HCT116 (cell line): Measurements from ENCODE around the gene SPINK2. TPM values are rescaled to one million over a fixed set of nuclear protein-coding genes. Genes with fewer than 3 reads are reported as not detected.

Experiments used
- ATAC-seq: fragments of 200-7000 bp; cut with Tn5 transposase; 2 replicates; pipeline ENCODE4 v1.9.1; 2020; ENCODE audit warnings: mild to moderate bottlenecking, moderate library complexity
- BruUV-seq: library from RNA; stranded (reverse); fragments of 400-500 nt; replicated peaks from 2 replicates; lab custom pipeline; 2021; lab: Mats Ljungman, UMichigan
- CTCF ChIA-PET: fragments of 300-600 bp; sonication (Branson Sonifier 250); formaldehyde crosslinking; loops from one replicate; lab custom pipeline; 2021; ENCODE audit warnings: antibody characterized with exemption; lab: Charles Lee
- POLR2A ChIA-PET: fragments of 300-600, 350-600 bp; sonication (Branson Sonifier 250); formaldehyde crosslinking; loops from one replicate; lab custom pipeline; 2021; ENCODE audit warnings: antibody characterized with exemption; lab: Charles Lee
- RAD21 ChIA-PET, 2 experiments: fragments of 300-600 bp; sonication (Branson Sonifier 250); formaldehyde crosslinking; loops; one replicate each; lab custom pipeline; 2023; ENCODE audit warnings: low total read pairs in 2 of 2; ENCODE audit not compliant: uncharacterized antibody in 2 of 2, unreplicated experiment in 2 of 2, low non-redundant PET in 1 of 2; lab: Charles Lee
- DNase-seq: peaks from one replicate; pipeline ENCODE4 v3.0.0-alpha.2; 2010; ENCODE audit warnings: low read depth, low spot score
- H2AFZ ChIP-seq: fragments of 200-600 bp; shearing (Covaris generic), sonication (generic); 2 replicates; pipeline ENCODE4 v1.6.1; 2017; ENCODE audit warnings: low read depth, mixed run types, mixed read lengths, antibody characterized with exemption, low read length; ENCODE audit not compliant: poor library complexity, severe bottlenecking
- H3K27ac ChIP-seq: 2 replicates; pipeline ENCODE4 v1.5.1; 2012; ENCODE audit warnings: low read depth, low read length
- H3K27me3 ChIP-seq: fragments of 200-600 bp; sonication (generic); 2 replicates; pipeline ENCODE4 v1.6.1; 2016; ENCODE audit warnings: mixed run types, low read length, mixed read lengths; ENCODE audit not compliant: insufficient read depth
- H3K36me3 ChIP-seq, 2 experiments: fragments of 200-500 bp in 1 of 2; fragments of 200-600 bp in 1 of 2; sonication (Bioruptor generic) in 1 of 2; sonication (generic) in 1 of 2; 2 replicates each; pipeline versions ENCODE4 v1.5.1 to v1.6.1; 2014 to 2016; ENCODE audit warnings: low read length in 2 of 2, inconsistent platforms in 1 of 2, mixed read lengths in 1 of 2, mixed run types in 1 of 2; ENCODE audit not compliant: insufficient read depth in 2 of 2, control insufficient read depth in 1 of 2
- H3K4me1 ChIP-seq, 2 experiments: fragments of 200-600 bp in 1 of 2; sonication (generic) in 1 of 2; 2 replicates each; pipeline versions ENCODE4 v1.5.1 to v1.6.1; 2012 to 2017; ENCODE audit warnings: low read length in 2 of 2, inconsistent platforms in 1 of 2, mild to moderate bottlenecking in 1 of 2, mixed read lengths in 1 of 2, mixed run types in 1 of 2, moderate library complexity in 1 of 2; ENCODE audit not compliant: insufficient read depth in 2 of 2, control insufficient read depth in 1 of 2
- H3K4me2 ChIP-seq: fragments of 200-600 bp; sonication (generic); 2 replicates; pipeline ENCODE4 v1.6.1; 2017; ENCODE audit warnings: mixed run types, low read length, mixed read lengths
- H3K4me3 ChIP-seq, 2 experiments: fragments of 200-600 bp in 1 of 2; sonication (generic) in 1 of 2; replicated peaks in 1 of 2; 2 replicates each; pipeline ENCODE4 v1.5.1; 2011 to 2016; ENCODE audit warnings: low read length in 2 of 2, control low read depth in 1 of 2, low read depth in 1 of 2, mild to moderate bottlenecking in 1 of 2, mixed read lengths in 1 of 2, mixed run types in 1 of 2
- H3K79me2 ChIP-seq: fragments of 200-600 bp; sonication (generic); 2 replicates; pipeline ENCODE4 v1.6.1; 2017; ENCODE audit warnings: mild to moderate bottlenecking, mixed run types, low read length, moderate library complexity, mixed read lengths; ENCODE audit not compliant: insufficient read depth
- H3K9ac ChIP-seq: fragments of 200-600 bp; sonication (generic); 2 replicates; pipeline ENCODE4 v1.6.1; 2016; ENCODE audit warnings: low read length, mixed read lengths
- H3K9me2 ChIP-seq: fragments of 200-600 bp; sonication (generic), shearing (Covaris generic); 2 replicates; pipeline ENCODE4 v1.6.1; 2017; ENCODE audit warnings: mixed run types, mild to moderate bottlenecking, moderate library complexity; ENCODE audit not compliant: insufficient read depth
- H3K9me3 ChIP-seq, 2 experiments: fragments of 200-500 bp in 1 of 2; fragments of 200-600 bp in 1 of 2; sonication (Bioruptor generic) in 1 of 2; sonication (generic) in 1 of 2; 2 replicates each; pipeline ENCODE4 v1.6.1; 2014 to 2017; ENCODE audit warnings: low read length in 2 of 2, mixed read lengths in 2 of 2, inconsistent platforms in 1 of 2, low read depth in 1 of 2, mild to moderate bottlenecking in 1 of 2, mixed run types in 1 of 2, moderate library complexity in 1 of 2; ENCODE audit not compliant: control insufficient read depth in 1 of 2, insufficient read depth in 1 of 2
- H4K20me1 ChIP-seq: fragments of 200-600 bp; sonication (generic), shearing (Covaris generic); 2 replicates; pipeline ENCODE4 v1.6.1; 2017; ENCODE audit warnings: mixed run types, mild to moderate bottlenecking, moderate library complexity; ENCODE audit not compliant: insufficient read depth
- ATF3 ChIP-seq: IDR thresholded peaks from 2 replicates; pipeline ENCODE4 v1.6.1; 2012
- CBX3 ChIP-seq: IDR thresholded peaks from 2 replicates; pipeline ENCODE4 v1.6.1; 2012; ENCODE audit warnings: low read depth
- ELF1 ChIP-seq: IDR thresholded peaks from 2 replicates; pipeline ENCODE4 v1.6.1; 2012; ENCODE audit warnings: low read depth, borderline replicate concordance
- EZH2 ChIP-seq: fragments of 200-600 bp; sonication (generic); IDR thresholded peaks from 2 replicates; pipeline ENCODE4 v1.6.1; 2017; ENCODE audit warnings: antibody characterized with exemption, mixed run types
- EZH2phosphoT487 ChIP-seq: fragments of 200-600 bp; IDR thresholded peaks from 2 replicates; pipeline ENCODE4 v1.6.1; 2018; ENCODE audit warnings: antibody characterized with exemption, borderline replicate concordance
- JUND ChIP-seq: IDR thresholded peaks from 2 replicates; pipeline ENCODE4 v1.6.1; 2012
- POLR2A ChIP-seq: IDR thresholded peaks from 2 replicates; pipeline ENCODE4 v1.7.0; 2011; ENCODE audit warnings: borderline replicate concordance; ENCODE audit not compliant: insufficient read depth, insufficient read length; ENCODE audit errors: extremely low read depth
- POLR2AphosphoS5 ChIP-seq: IDR thresholded peaks from 2 replicates; pipeline ENCODE4 v1.6.1; 2011; ENCODE audit warnings: mild to moderate bottlenecking, low read depth, low read length, moderate library complexity
- RAD21 ChIP-seq: IDR thresholded peaks from 2 replicates; pipeline ENCODE4 v1.6.1; 2012; ENCODE audit warnings: low read depth, mild to moderate bottlenecking
- SIN3A ChIP-seq: IDR thresholded peaks from 2 replicates; pipeline ENCODE4 v1.6.1; 2012; ENCODE audit warnings: low read depth
- SP1 ChIP-seq: IDR thresholded peaks from 2 replicates; pipeline ENCODE4 v1.6.1; 2012; ENCODE audit warnings: low read depth
- SRF ChIP-seq: IDR thresholded peaks from 2 replicates; pipeline ENCODE4 v1.6.1; 2012; ENCODE audit warnings: low read depth
- TCF7L2 ChIP-seq: IDR thresholded peaks from 2 replicates; pipeline ENCODE4 v1.7.0; 2011; ENCODE audit warnings: borderline replicate concordance, inconsistent platforms; ENCODE audit not compliant: insufficient read depth, insufficient read length; ENCODE audit errors: extremely low read depth
- ZFX ChIP-seq: fragments of 450-650 bp; IDR thresholded peaks from 2 replicates; pipeline ENCODE4 v1.6.1; 2017
- ZNF274 ChIP-seq: fragments of 200-500 bp; sonication (Bioruptor generic); IDR thresholded peaks from 2 replicates; pipeline ENCODE4 v1.6.1; 2014; ENCODE audit warnings: mild to moderate bottlenecking, low read depth, low read length, inconsistent platforms
- intact Hi-C: fragments of 100-400 bp; cut with micrococcal nuclease; formaldehyde crosslinking; loops from 2 replicates; pipeline ENCODE4 v1.10.0; 2022
- total RNA-seq: library from RNA; stranded (reverse); gene quantifications from one replicate; pipeline ENCODE4 v1.2.1, GENCODE V29; 2021; ENCODE audit not compliant: unreplicated experiment
- TF ChIP-seq, protein P1 (sequence below), 3 experiments: fragments of 200-600 bp in 1 of 3; sonication (generic) in 1 of 3; IDR thresholded peaks in 2 of 3; conservative IDR thresholded peaks in 1 of 3; 2 replicates each; pipeline ENCODE4 v1.5.1; 2012 to 2017; ENCODE audit warnings: low read depth in 2 of 3, low read length in 2 of 3, antibody characterized with exemption in 1 of 3, borderline replicate concordance in 1 of 3, control low read depth in 1 of 3, mild to moderate bottlenecking in 1 of 3, mixed read lengths in 1 of 3, mixed run types in 1 of 3, moderate library complexity in 1 of 3; ENCODE audit not compliant: insufficient read depth in 1 of 3
- TF ChIP-seq, protein P2 (sequence below): IDR thresholded peaks from 2 replicates; pipeline ENCODE4 v1.6.1; 2012

SPINK2 gene
- total RNA-seq, 1 experiment from 2014 or later: 2.4 TPM

DNA sequence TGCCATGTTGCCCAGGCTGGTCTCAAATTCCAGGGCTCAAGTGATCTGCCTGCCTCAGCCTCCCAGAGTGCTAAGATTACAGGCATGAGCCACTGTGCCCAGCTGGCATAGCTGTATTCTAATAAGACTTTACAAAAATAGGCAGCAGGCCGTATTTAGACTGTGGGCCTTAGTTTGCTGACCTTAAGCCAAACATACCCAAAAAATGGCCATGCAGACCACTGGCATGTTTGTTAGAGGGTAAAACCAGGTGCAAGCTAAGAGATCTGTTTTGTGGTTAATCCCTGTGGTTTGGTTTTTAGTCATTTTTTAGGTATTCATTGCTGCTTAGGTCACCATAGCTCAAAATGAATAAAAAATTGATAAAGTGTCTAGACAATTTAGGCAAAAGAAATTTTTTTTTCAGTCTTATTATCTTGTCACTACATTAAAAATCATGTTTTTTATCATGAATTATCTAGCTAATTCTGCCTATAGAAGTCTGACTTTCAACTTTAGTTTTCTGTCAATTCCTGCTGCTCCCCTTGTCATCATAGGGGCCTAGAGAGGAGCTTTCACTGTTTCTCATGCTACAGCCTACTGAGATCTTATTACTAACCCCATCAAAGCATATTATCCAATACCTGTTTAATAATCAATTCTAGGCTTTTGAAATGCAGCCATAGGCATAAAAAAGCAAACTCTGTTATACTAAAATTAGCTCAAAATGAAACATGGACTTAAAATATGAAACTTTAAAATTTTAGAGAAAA is 7.5 kb upstream of the SPINK2 start:
- peaks cover 5 to 24% of the 10 kb centered on the region in 2 experiments; a peak in 3 of 4 replicates for H3K4me1 ChIP-seq
- RAD21 ChIA-PET: no interaction called here
- H2AFZ ChIP-seq: no peak overlapping the region
- no peaks in the 10 kb centered on the region for H3K36me3 ChIP-seq
- no peak for TF ChIP-seq POLR2AphosphoS5
- no peak for TF ChIP-seq ELF1
- TF ChIP-seq ZNF274: no peak
- no peak for TF ChIP-seq RAD21
- no peak for TF ChIP-seq SP1
- TF ChIP-seq, all 23 proteins: peak for 0
- ATAC-seq: no peak
- Histone ChIP-seq H3K79me2 (no peaks in the 10 kb centered on the region), H3K9me2 (no peaks in the 10 kb centered on the region), H3K27ac (no peak overlapping the region), H4K20me1 (no peaks in the 10 kb centered on the region), H3K4me2 (no peak overlapping the region), H3K9me3 (no peaks in the 10 kb centered on the region), H3K27me3 (no peaks in the 10 kb centered on the region), H3K9ac (no peak overlapping the region), H3K4me3 (no peak overlapping the region)
- CTCF ChIA-PET: no interaction called here
- no peak for DNase-seq
- intact Hi-C loops: no loop called here
- POLR2A ChIA-PET: no interaction called here
- BruUV-seq: no TSS peak

DNA sequence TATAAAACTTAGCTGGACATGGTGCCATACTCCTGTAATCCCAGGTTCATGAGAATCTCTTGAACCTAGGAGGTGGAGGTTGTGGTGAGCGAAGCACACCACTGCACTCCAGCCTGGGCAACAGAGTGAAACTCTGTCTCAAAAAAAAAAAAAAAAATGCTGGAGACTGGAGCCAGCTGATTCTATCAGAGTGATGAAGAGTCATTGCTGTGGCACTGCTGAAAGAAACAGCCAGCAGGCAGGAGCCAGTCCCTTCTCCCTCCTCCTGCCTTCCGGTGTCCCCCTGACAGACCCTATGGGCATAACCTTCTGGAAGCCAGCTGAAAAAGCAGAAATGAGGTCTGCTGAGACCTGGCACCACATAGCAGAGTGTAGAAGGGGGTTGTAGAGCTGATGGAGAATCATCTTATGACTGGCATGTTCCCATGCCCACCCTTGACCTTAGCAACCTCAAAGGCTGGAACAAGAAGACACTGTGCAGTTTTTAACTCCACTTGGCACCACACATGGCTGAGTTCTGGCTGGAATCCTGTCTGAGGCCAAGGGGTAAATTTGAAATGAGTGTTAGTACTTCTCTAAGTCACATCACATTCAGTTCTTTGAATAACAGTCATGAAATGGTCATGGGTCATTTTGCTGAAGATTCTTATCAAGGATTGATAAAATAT is 2.6 kb upstream of the SPINK2 start:
- Histone ChIP-seq H4K20me1 (no peaks in the 10 kb centered on the region), H3K27me3 (no peaks in the 10 kb centered on the region), H3K27ac (no peak overlapping the region), H3K79me2 (no peaks in the 10 kb centered on the region), H3K4me2 (no peak overlapping the region), H2AFZ (no peak overlapping the region), H3K4me1 (peaks cover 3 to 13% of the 10 kb centered on the region in 2 experiments; a peak in 3 of 4 replicates), H3K9me3 (no peaks in the 10 kb centered on the region), H3K9ac (no peak overlapping the region), H3K4me3 (no peak overlapping the region), H3K9me2 (no peaks in the 10 kb centered on the region), H3K36me3 (no peaks in the 10 kb centered on the region)
- TF ChIP-seq SIN3A (no peak), RAD21 (no peak), TCF7L2 (no peak), ELF1 (no peak), EZH2 (no peak), SRF (no peak), ZFX (no peak), EZH2phosphoT487 (no peak), CBX3 (no peak), ATF3 (no peak), POLR2A (no peak), JUND (no peak)
- TF ChIP-seq, protein P1, sequence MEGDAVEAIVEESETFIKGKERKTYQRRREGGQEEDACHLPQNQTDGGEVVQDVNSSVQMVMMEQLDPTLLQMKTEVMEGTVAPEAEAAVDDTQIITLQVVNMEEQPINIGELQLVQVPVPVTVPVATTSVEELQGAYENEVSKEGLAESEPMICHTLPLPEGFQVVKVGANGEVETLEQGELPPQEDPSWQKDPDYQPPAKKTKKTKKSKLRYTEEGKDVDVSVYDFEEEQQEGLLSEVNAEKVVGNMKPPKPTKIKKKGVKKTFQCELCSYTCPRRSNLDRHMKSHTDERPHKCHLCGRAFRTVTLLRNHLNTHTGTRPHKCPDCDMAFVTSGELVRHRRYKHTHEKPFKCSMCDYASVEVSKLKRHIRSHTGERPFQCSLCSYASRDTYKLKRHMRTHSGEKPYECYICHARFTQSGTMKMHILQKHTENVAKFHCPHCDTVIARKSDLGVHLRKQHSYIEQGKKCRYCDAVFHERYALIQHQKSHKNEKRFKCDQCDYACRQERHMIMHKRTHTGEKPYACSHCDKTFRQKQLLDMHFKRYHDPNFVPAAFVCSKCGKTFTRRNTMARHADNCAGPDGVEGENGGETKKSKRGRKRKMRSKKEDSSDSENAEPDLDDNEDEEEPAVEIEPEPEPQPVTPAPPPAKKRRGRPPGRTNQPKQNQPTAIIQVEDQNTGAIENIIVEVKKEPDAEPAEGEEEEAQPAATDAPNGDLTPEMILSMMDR (IDR thresholded peaks at IDR 0.05 in 2 of 3, conservative IDR thresholded peaks at IDR 0.05 in 1 of 3; ENCODE audit: borderline replicate concordance in 1 of 3, insufficient read depth in 1 of 3, low read depth in 2 of 3, low read length in 2 of 3): no peak
- TF ChIP-seq, protein P2, sequence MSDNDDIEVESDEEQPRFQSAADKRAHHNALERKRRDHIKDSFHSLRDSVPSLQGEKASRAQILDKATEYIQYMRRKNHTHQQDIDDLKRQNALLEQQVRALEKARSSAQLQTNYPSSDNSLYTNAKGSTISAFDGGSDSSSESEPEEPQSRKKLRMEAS: no peak
- ChIA-PET POLR2A (no interaction called here), CTCF (no interaction called here), RAD21 (no interaction called here)
- intact Hi-C loops: no loop called here
- no TSS peak for BruUV-seq
- no peak for DNase-seq
- ATAC-seq: no peak
